H1 (cell line): Measurements from ENCODE around the gene DYNC2H1. TPM values are rescaled to one million over a fixed set of nuclear protein-coding genes. Genes with fewer than 3 reads are reported as not detected.

Source experiments
- CTCF ChIA-PET: fragments of 300-600 bp; sonication (Branson Sonifier 250); formaldehyde crosslinking; loops from one replicate; lab custom pipeline; 2021; ENCODE audit not compliant: partially characterized antibody; lab: Charles Lee
- POLR2A ChIA-PET: fragments of 300-600 bp; sonication (Branson Sonifier 250); formaldehyde crosslinking; loops from one replicate; lab custom pipeline; 2021; ENCODE audit warnings: inconsistent platforms; ENCODE audit not compliant: partially characterized antibody; lab: Charles Lee
- DNase-seq, 2 experiments: peaks; one replicate each; pipeline versions ENCODE4 v3.0.0 to v3.0.0-alpha.2; 2010 to 2022; ENCODE audit warnings: low spot score in 2 of 2, low read depth in 1 of 2, mixed read lengths in 1 of 2
- FAIRE-seq: peaks from 2 replicates; lab custom pipeline; 2011; peaks lifted over from hg19 to GRCh38; lab: Jason Lieb, UNC
- H2AFZ ChIP-seq: 2 replicates; pipeline ENCODE4 v1.8.1; 2012; ENCODE audit warnings: low read length, inconsistent platforms
- H2AK5ac ChIP-seq: 2 replicates; pipeline ENCODE4 v1.6.1; 2013; ENCODE audit warnings: low read depth, low read length
- H2BK120ac ChIP-seq: replicated peaks from 2 replicates; pipeline ENCODE3; 2013; ENCODE audit warnings: low read depth, low read length, inconsistent platforms
- H2BK12ac ChIP-seq: 2 replicates; pipeline ENCODE4 v1.6.1; 2013; ENCODE audit warnings: low read depth, low read length
- H2BK15ac ChIP-seq: 2 replicates; pipeline ENCODE4 v1.6.1; 2013; ENCODE audit warnings: low read length
- H2BK20ac ChIP-seq: 2 replicates; pipeline ENCODE4 v1.6.1; 2013; ENCODE audit warnings: low read length
- H2BK5ac ChIP-seq: 2 replicates; pipeline ENCODE4 v1.6.1; 2013; ENCODE audit warnings: low read depth, low read length
- H3K14ac ChIP-seq: 2 replicates; pipeline ENCODE4 v1.6.1; 2013; ENCODE audit warnings: inconsistent platforms; ENCODE audit not compliant: insufficient read length
- H3K18ac ChIP-seq: 2 replicates; pipeline ENCODE4 v1.6.1; 2013; ENCODE audit warnings: low read length; ENCODE audit errors: extremely low read depth
- H3K23ac ChIP-seq: 2 replicates; pipeline ENCODE4 v1.6.1; 2013; ENCODE audit warnings: inconsistent platforms; ENCODE audit not compliant: insufficient read length
- H3K23me2 ChIP-seq: 2 replicates; pipeline ENCODE4 v1.6.1; 2013; ENCODE audit warnings: low read depth, low read length
- H3K27ac ChIP-seq: 2 replicates; pipeline ENCODE4 v1.6.1; 2011; ENCODE audit warnings: low read depth, low read length, inconsistent platforms
- H3K27me3 ChIP-seq, 4 experiments: replicated peaks in 1 of 4; 1 replicate in 1 of 4; 2 replicates in 3 of 4; pipeline versions ENCODE4 v1.6.1 to v1.8.1; 2011 to 2013; ENCODE audit warnings: low read length in 3 of 4, mild to moderate bottlenecking in 3 of 4, inconsistent platforms in 2 of 4, mixed read lengths in 2 of 4, moderate library complexity in 1 of 4; ENCODE audit not compliant: control insufficient read depth in 3 of 4, insufficient read depth in 3 of 4; ENCODE audit errors: extremely low read depth in 1 of 4
- H3K36me3 ChIP-seq, 4 experiments: 2 replicates each; pipeline versions ENCODE4 v1.6.1 to v1.8.1; 2011 to 2013; ENCODE audit warnings: mild to moderate bottlenecking in 4 of 4, low read length in 3 of 4, moderate library complexity in 2 of 4, control low read depth in 1 of 4, inconsistent platforms in 1 of 4; ENCODE audit not compliant: insufficient read depth in 4 of 4, control insufficient read depth in 2 of 4
- H3K4ac ChIP-seq: replicated peaks from 2 replicates; pipeline ENCODE3; 2013; ENCODE audit warnings: low read length, low read depth, mixed read lengths, inconsistent platforms; ENCODE audit not compliant: insufficient read length
- H3K4me1 ChIP-seq, 4 experiments: replicated peaks in 1 of 4; 1 replicate in 1 of 4; 2 replicates in 3 of 4; pipeline versions ENCODE4 v1.6.1 to v1.8.1; 2011 to 2013; ENCODE audit warnings: low read length in 3 of 4, inconsistent platforms in 2 of 4, mixed read lengths in 1 of 4; ENCODE audit not compliant: insufficient read depth in 4 of 4, control insufficient read depth in 3 of 4
- H3K4me2 ChIP-seq, 2 experiments: 2 replicates each; pipeline versions ENCODE4 v1.6.1 to v1.8.1; 2011 to 2013; ENCODE audit warnings: low read depth in 2 of 2, low read length in 2 of 2, control low read depth in 1 of 2, inconsistent platforms in 1 of 2, mild to moderate bottlenecking in 1 of 2; ENCODE audit not compliant: insufficient read depth in 1 of 2
- H3K4me3 ChIP-seq, 4 experiments: fragments of 200-600, 300-600 bp in 1 of 4; sonication (generic), shearing (Covaris generic), sonication (Bioruptor Twin) in 1 of 4; 2 replicates each; pipeline versions ENCODE4 v1.5.1 to v1.8.1; 2011 to 2016; ENCODE audit warnings: low read length in 4 of 4, low read depth in 3 of 4, control low read depth in 2 of 4, inconsistent platforms in 2 of 4, mild to moderate bottlenecking in 2 of 4, mixed read lengths in 1 of 4, moderate library complexity in 1 of 4; ENCODE audit not compliant: insufficient read depth in 2 of 4; ENCODE audit errors: extremely low read depth in 1 of 4
- H3K56ac ChIP-seq: replicated peaks from 2 replicates; pipeline ENCODE3; 2013; ENCODE audit warnings: low read depth, mild to moderate bottlenecking, mixed read lengths, low read length, inconsistent platforms; ENCODE audit not compliant: insufficient read length
- H3K79me1 ChIP-seq: 2 replicates; pipeline ENCODE4 v1.6.1; 2013; ENCODE audit warnings: low read depth, low read length, control low read depth
- H3K79me2 ChIP-seq, 2 experiments: 2 replicates each; pipeline versions ENCODE4 v1.6.1 to v1.8.1; 2012 to 2013; ENCODE audit warnings: low read length in 2 of 2, mild to moderate bottlenecking in 2 of 2, inconsistent platforms in 1 of 2; ENCODE audit not compliant: insufficient read depth in 2 of 2, control insufficient read depth in 1 of 2
- H3K9ac ChIP-seq, 4 experiments: replicated peaks in 1 of 4; 1 replicate in 1 of 4; 2 replicates in 3 of 4; pipeline versions ENCODE4 v1.6.1 to v1.8.1; 2011 to 2013; ENCODE audit warnings: low read depth in 3 of 4, low read length in 3 of 4, control low read depth in 2 of 4, mild to moderate bottlenecking in 2 of 4, moderate library complexity in 2 of 4, inconsistent platforms in 1 of 4; ENCODE audit errors: extremely low read depth in 1 of 4
- H3K9me3 ChIP-seq, 2 experiments: 2 replicates each; pipeline versions ENCODE4 v1.6.1 to v1.8.1; 2012 to 2013; ENCODE audit warnings: mild to moderate bottlenecking in 2 of 2, moderate library complexity in 2 of 2, control low read depth in 1 of 2, inconsistent platforms in 1 of 2, low read depth in 1 of 2, low read length in 1 of 2, mixed read lengths in 1 of 2; ENCODE audit not compliant: insufficient read depth in 2 of 2
- H4K20me1 ChIP-seq, 2 experiments: replicated peaks in 1 of 2; 2 replicates each; pipeline versions ENCODE3 to v1.8.1; 2011 to 2013; ENCODE audit warnings: inconsistent platforms in 2 of 2, low read length in 2 of 2, mild to moderate bottlenecking in 1 of 2; ENCODE audit not compliant: insufficient read depth in 2 of 2, control insufficient read depth in 1 of 2
- H4K5ac ChIP-seq: 2 replicates; pipeline ENCODE4 v1.6.1; 2013; ENCODE audit warnings: low read length, low read depth, mixed read lengths, inconsistent platforms; ENCODE audit not compliant: insufficient read length
- H4K8ac ChIP-seq: 2 replicates; pipeline ENCODE4 v1.8.0; 2013; ENCODE audit warnings: mild to moderate bottlenecking, moderate library complexity, low read length, inconsistent platforms; ENCODE audit not compliant: insufficient read depth; ENCODE audit errors: extremely low read depth
- H4K91ac ChIP-seq: replicated peaks from 2 replicates; pipeline ENCODE3; 2013; ENCODE audit warnings: low read length, mixed read lengths, inconsistent platforms; ENCODE audit not compliant: insufficient read length
- CEBPB ChIP-seq: IDR thresholded peaks from 2 replicates; pipeline ENCODE4 v1.6.1; 2012; ENCODE audit warnings: low read depth, low read length
- CREB1 ChIP-seq: IDR thresholded peaks from 2 replicates; pipeline ENCODE4 v1.6.1; 2012; ENCODE audit warnings: inconsistent platforms
- RAD21 ChIP-seq, 2 experiments: IDR thresholded peaks in 1 of 2; conservative IDR thresholded peaks in 1 of 2; 2 replicates each; pipeline ENCODE4 v1.6.1; 2011; ENCODE audit warnings: low read depth in 2 of 2, low read length in 2 of 2, improper control_type of control experiment in 1 of 2, inconsistent platforms in 1 of 2, mild to moderate bottlenecking in 1 of 2, moderate library complexity in 1 of 2
- RFX5 ChIP-seq: IDR thresholded peaks from 2 replicates; pipeline ENCODE4 v1.6.1; 2011; ENCODE audit warnings: low read depth, low read length, improper control_type of control experiment, borderline replicate concordance
- SUZ12 ChIP-seq: fragments of 200-600 bp; sonication (generic); IDR thresholded peaks from 2 replicates; pipeline ENCODE4 v1.6.1; 2012; ENCODE audit warnings: mild to moderate bottlenecking, inconsistent platforms, low read length, moderate library complexity, mixed read lengths
- WGBS, 2 experiments: shearing (Covaris generic) in 1 of 2; methylation state at CpG; one replicate each; pipeline versions ENCODE4 v1.1.6 to v1.1.7; 2013 to 2015; ENCODE audit warnings: low lambda C conversion rate in 2 of 2, mixed read lengths in 2 of 2, inconsistent platforms in 1 of 2, low coverage in 1 of 2, missing lambda C conversion rate in 1 of 2; ENCODE audit not compliant: insufficient replicate concordance in 2 of 2, insufficient coverage in 1 of 2, insufficient read length in 1 of 2; ENCODE audit errors: extremely low coverage in 1 of 2, missing lambda C conversion rate in 1 of 2; 5-methylcytosine and 5-hydroxymethylcytosine counted together
- polyA plus RNA-seq, 7 experiments: library from polyadenylated mRNA; depleted of rRNA in 3 of 7; stranded (reverse) in 5 of 7; unstranded in 2 of 7; fragments of >200 nt in 5 of 7; fragments of 200-250 nt in 2 of 7; gene quantifications; 1 replicate in 5 of 7; 2 replicates in 1 of 7; 4 replicates in 1 of 7; pipeline versions ENCODE4 v1.2.1 to v1.2.3, GENCODE V29; 2011 to 2013; ENCODE audit warnings: missing spikeins in 2 of 7, mixed read lengths in 2 of 7
- total RNA-seq: library from RNA; stranded (reverse); fragmentation: NEBNext Ultra II Directional; extraction: Animal tissue kit (Norgen Biotek cat#: 25700); gene quantifications from 2 replicates; pipeline ENCODE4 v1.2.1, GENCODE V29; 2021

The DYNC2H1 gene
- total and polyA plus RNA-seq, 2 of the 8 experiments (the other 6 are each of a cell fraction or from before 2014, with no cell fraction given), result 6.2 to 12.0 TPM

- Histone ChIP-seq H4K5ac (no peak overlapping the region), H3K18ac (no peak overlapping the region), H3K36me3 (no peaks in the 10 kb centered on the region), H3K9ac (no peak overlapping the region), H3K23ac (no peak overlapping the region), H3K79me2 (no peaks in the 10 kb centered on the region), H4K8ac (no peak overlapping the region), H2AFZ (no peak overlapping the region), H3K27me3 (no peaks in the 10 kb centered on the region), H4K20me1 (no peaks in the 10 kb centered on the region), H3K4me3 (no peak overlapping the region), H3K9me3 (peaks cover 10 to 15% of the 10 kb centered on the region in 2 experiments; a peak in 3 of 4 replicates), H2BK5ac (no peak overlapping the region), H3K79me1 (no peaks in the 10 kb centered on the region), H2BK20ac (no peak overlapping the region), H3K14ac (no peak overlapping the region), H3K4ac (no peak overlapping the region), H3K23me2 (no peaks in the 10 kb centered on the region), H3K27ac (no peak overlapping the region), H3K56ac (no peak overlapping the region), H4K91ac (no peak overlapping the region), H2AK5ac (no peak overlapping the region), H2BK120ac (no peak overlapping the region), H2BK12ac (no peak overlapping the region), H3K4me2 (no peak overlapping the region), H3K4me1 (no peaks in the 10 kb centered on the region), H2BK15ac (no peak overlapping the region)
- 92% methylated on average over 2 of the region's 2 CpGs; no CpG with 5 or more reads in 1 of the 2 experiments for WGBS, 2 experiments
- CTCF ChIA-PET, result no interaction called here
- POLR2A ChIA-PET, result no interaction called here
- no peak for TF ChIP-seq RFX5
- TF ChIP-seq SUZ12, result no peak
- no peak for TF ChIP-seq RAD21 (IDR thresholded peaks at IDR 0.05 in 1 of 2, conservative IDR thresholded peaks at IDR 0.05 in 1 of 2; ENCODE audit: low read depth in 2 of 2, low read length in 2 of 2)
- TF ChIP-seq CREB1, result no peak
- TF ChIP-seq CEBPB, result peak; percentile 25; the same call in 1 of the 2 replicates
- no peak for DNase-seq
- FAIRE-seq, result no peak
Measured at GRCh38 chr11:103378931-103379330, 269.7 kb downstream of the DYNC2H1 start.
